ENCODE measurements around the gene UIMC1.

Gene UIMC1

GRCh38 chr5:176956756-176957155, 49.8 kb downstream of the UIMC1 start:
- DNase-seq (ENCODE audit: low read depth), result no peak
- no peak for TF ChIP-seq CTCF (IDR thresholded peaks at IDR 0.05; ENCODE audit: low read depth, low read length, missing control alignments)

GRCh38 chr5:176955895-176956294, 50.7 kb downstream of the UIMC1 start:
- no peak for DNase-seq (ENCODE audit: low read depth)
- H3K4me3 ChIP-seq (ENCODE audit: low read depth, low read length), result no peak overlapping the region
- no peak for TF ChIP-seq CTCF (IDR thresholded peaks at IDR 0.05; ENCODE audit: low read depth, low read length, missing control alignments)

More at GRCh38 chr5:176956756-176957155, 49.8 kb downstream of the UIMC1 start:
- no peak overlapping the region for H3K4me3 ChIP-seq (ENCODE audit: low read depth, low read length)

- no peak for DNase-seq (ENCODE audit: low read depth)
- TF ChIP-seq CTCF (IDR thresholded peaks at IDR 0.05; ENCODE audit: low read depth, low read length, missing control alignments), result no peak
Observed at GRCh38 chr5:176954050-176954449, 52.5 kb downstream of the UIMC1 start.

GRCh38 chr5:176952531-176953193, 53.9 kb downstream of the UIMC1 start:
- no peak for DNase-seq (ENCODE audit: low read depth)
- no peak for TF ChIP-seq CTCF (IDR thresholded peaks at IDR 0.05; ENCODE audit: low read depth, low read length, missing control alignments)
- no peak overlapping the region for H3K4me3 ChIP-seq (ENCODE audit: low read depth, low read length)

More at GRCh38 chr5:176954050-176954449, 52.5 kb downstream of the UIMC1 start:
- H3K4me3 ChIP-seq (ENCODE audit: low read depth, low read length), result no peak overlapping the region

GRCh38 chr5:176948458-176948857, 58.1 kb downstream of the UIMC1 start:
- no peak for DNase-seq (ENCODE audit: low read depth)
- no peak overlapping the region for H3K4me3 ChIP-seq (ENCODE audit: low read depth, low read length)
- TF ChIP-seq CTCF (IDR thresholded peaks at IDR 0.05; ENCODE audit: low read depth, low read length, missing control alignments), result no peak

GRCh38 chr5:176947847-176948246, 58.7 kb downstream of the UIMC1 start:
- H3K4me3 ChIP-seq (ENCODE audit: low read depth, low read length), result no peak overlapping the region
- DNase-seq (ENCODE audit: low read depth), result no peak
- no peak for TF ChIP-seq CTCF (IDR thresholded peaks at IDR 0.05; ENCODE audit: low read depth, low read length, missing control alignments)

GRCh38 chr5:176944268-176944667, 62.3 kb downstream of the UIMC1 start:
- TF ChIP-seq CTCF (IDR thresholded peaks at IDR 0.05; ENCODE audit: low read depth, low read length, missing control alignments), result no peak
- DNase-seq (ENCODE audit: low read depth), result no peak
- no peak overlapping the region for H3K4me3 ChIP-seq (ENCODE audit: low read depth, low read length)
